Measurements from ENCODE around the gene LKAAEAR1. TPM values are rescaled to one million over a fixed set of nuclear protein-coding genes. Genes with fewer than 3 reads are reported as not detected.

Gene LKAAEAR1
- total and polyA plus RNA-seq, 2 of the 13 experiments (the other 11 are each of a cell fraction or from before 2014, with no cell fraction given) = not detected

GRCh38 chr20:64049060-64049877, 34.9 kb downstream of the LKAAEAR1 start, which contains the start of gene SOX18 (continued):
- TF ChIP-seq THRA (CRISPR knock-in tag; IDR thresholded peaks at IDR 0.05; ENCODE audit: borderline replicate concordance) (no peak), THAP7 (CRISPR knock-in tag; IDR thresholded peaks at IDR 0.05) (no peak), ZNF33A (CRISPR knock-in tag; IDR thresholded peaks at IDR 0.05; ENCODE audit: borderline replicate concordance) (no peak), ZFP90 (CRISPR knock-in tag; IDR thresholded peaks at IDR 0.05; ENCODE audit: borderline replicate concordance) (no peak), ATF1 (CRISPR knock-in tag; IDR thresholded peaks at IDR 0.05) (no peak), SP4 (CRISPR knock-in tag; IDR thresholded peaks at IDR 0.05) (peak; percentile 57; the same call in 1 of the 2 replicates), ZNF597 (CRISPR knock-in tag; IDR thresholded peaks at IDR 0.05) (no peak), SIN3B (IDR thresholded peaks at IDR 0.05; ENCODE audit: low read length) (no peak), ELF4 (CRISPR knock-in tag; IDR thresholded peaks at IDR 0.05; ENCODE audit: borderline replicate concordance) (no peak), TAF1 (CRISPR knock-in tag; IDR thresholded peaks at IDR 0.05) (peak; percentile 52), FUBP1 (CRISPR knock-in tag; IDR thresholded peaks at IDR 0.05; ENCODE audit: borderline replicate concordance) (no peak), ATF3 (CRISPR knock-in tag; IDR thresholded peaks at IDR 0.05) (no peak), ZNF710 (CRISPR knock-in tag; IDR thresholded peaks at IDR 0.05; ENCODE audit: borderline replicate concordance) (no peak), ZNF143 (CRISPR knock-in tag; IDR thresholded peaks at IDR 0.05) (peak; percentile 20; the same call in 1 of the 2 replicates), ZFP36L2 (CRISPR knock-in tag; IDR thresholded peaks at IDR 0.05) (no peak), RBAK (CRISPR knock-in tag; IDR thresholded peaks at IDR 0.05) (no peak), NONO (IDR thresholded peaks at IDR 0.05) (no peak), NONO (CRISPR knock-in tag; conservative IDR thresholded peaks at IDR 0.05) (no peak), MYC (CRISPR knock-in tag; IDR thresholded peaks at IDR 0.05; ENCODE audit: borderline replicate concordance) (0 out of 2 replicates have a peak, but pooled peaks have one; percentile 8), PHB2 (IDR thresholded peaks at IDR 0.05; ENCODE audit: partially characterized antibody) (no peak), ZMYM2 (CRISPR knock-in tag; IDR thresholded peaks at IDR 0.05) (no peak), XBP1 (CRISPR knock-in tag; IDR thresholded peaks at IDR 0.05) (no peak), THAP11 (CRISPR knock-in tag; IDR thresholded peaks at IDR 0.05) (peak; percentile 18; the same call in 1 of the 2 replicates)

All from HepG2 (cell line).